OCI-LY3 (cell line): ENCODE data around the gene FFAR3.

ENCODE experiments used
- H2AFZ ChIP-seq: fragments of 200-600, 300-600 bp; shearing (Covaris generic); 2 replicates; pipeline ENCODE4 v1.6.0; 2014; ENCODE audit warnings: antibody characterized with exemption, low read depth, low read length
- H3K27ac ChIP-seq: fragments of 200-600, 300-600 bp; sonication (generic); 2 replicates; pipeline ENCODE4 v1.5.1; 2014; ENCODE audit warnings: mild to moderate bottlenecking, low read length, moderate library complexity, mixed read lengths
- H3K27me3 ChIP-seq: fragments of 200-600, 300-600 bp; sonication (generic); 2 replicates; pipeline ENCODE4 v1.6.1; 2014; ENCODE audit warnings: low read depth, low read length, mixed read lengths
- H3K36me3 ChIP-seq: fragments of 200-600, 300-600 bp; sonication (generic); replicated peaks from 2 replicates; pipeline ENCODE3; 2014; ENCODE audit warnings: low read depth, low read length, mixed read lengths
- H3K4me1 ChIP-seq: fragments of 300-600, 200-600 bp; sonication (generic); 2 replicates; pipeline ENCODE4 v1.6.1; 2014; ENCODE audit warnings: low read length, mixed read lengths
- H3K4me2 ChIP-seq: fragments of 200-600, 300-600 bp; sonication (generic); 2 replicates; pipeline ENCODE4 v1.6.1; 2014; ENCODE audit warnings: low read length, mixed read lengths
- H3K4me3 ChIP-seq: fragments of 300-600, 200-600 bp; sonication (generic); 2 replicates; pipeline ENCODE4 v1.5.1; 2014; ENCODE audit warnings: antibody characterized with exemption, mild to moderate bottlenecking, low read length, moderate library complexity
- H3K79me2 ChIP-seq: fragments of 300-600, 200-600 bp; shearing (Covaris generic); 2 replicates; pipeline ENCODE4 v1.6.1; 2014; ENCODE audit warnings: mild to moderate bottlenecking, low read length, mixed read lengths
- H3K9ac ChIP-seq: fragments of 300-600, 200-600 bp; shearing (Covaris generic); 2 replicates; pipeline ENCODE4 v1.6.0; 2014; ENCODE audit warnings: mild to moderate bottlenecking, low read length, moderate library complexity
- H3K9me3 ChIP-seq: fragments of 200-600, 300-600 bp; shearing (Covaris generic); 2 replicates; pipeline ENCODE4 v1.6.1; 2014; ENCODE audit warnings: low read length, mixed read lengths; ENCODE audit not compliant: insufficient read depth
- H4K20me1 ChIP-seq: fragments of 200-600, 300-600 bp; sonication (generic); 2 replicates; pipeline ENCODE4 v1.6.1; 2016; ENCODE audit warnings: low read length, mixed read lengths; ENCODE audit not compliant: insufficient read depth
- EZH2phosphoT487 ChIP-seq: fragments of 200-600 bp; shearing (Covaris generic); IDR thresholded peaks from 2 replicates; pipeline ENCODE4 v1.6.1; 2018; ENCODE audit warnings: antibody characterized with exemption, mixed run types, low read depth
- TF ChIP-seq, protein P1 (sequence below): fragments of 200-600, 300-600 bp; sonication (generic); IDR thresholded peaks from 2 replicates; pipeline ENCODE4 v1.5.1; 2014; ENCODE audit warnings: antibody characterized with exemption, low read length, low read depth

Gene FFAR3

DNA sequence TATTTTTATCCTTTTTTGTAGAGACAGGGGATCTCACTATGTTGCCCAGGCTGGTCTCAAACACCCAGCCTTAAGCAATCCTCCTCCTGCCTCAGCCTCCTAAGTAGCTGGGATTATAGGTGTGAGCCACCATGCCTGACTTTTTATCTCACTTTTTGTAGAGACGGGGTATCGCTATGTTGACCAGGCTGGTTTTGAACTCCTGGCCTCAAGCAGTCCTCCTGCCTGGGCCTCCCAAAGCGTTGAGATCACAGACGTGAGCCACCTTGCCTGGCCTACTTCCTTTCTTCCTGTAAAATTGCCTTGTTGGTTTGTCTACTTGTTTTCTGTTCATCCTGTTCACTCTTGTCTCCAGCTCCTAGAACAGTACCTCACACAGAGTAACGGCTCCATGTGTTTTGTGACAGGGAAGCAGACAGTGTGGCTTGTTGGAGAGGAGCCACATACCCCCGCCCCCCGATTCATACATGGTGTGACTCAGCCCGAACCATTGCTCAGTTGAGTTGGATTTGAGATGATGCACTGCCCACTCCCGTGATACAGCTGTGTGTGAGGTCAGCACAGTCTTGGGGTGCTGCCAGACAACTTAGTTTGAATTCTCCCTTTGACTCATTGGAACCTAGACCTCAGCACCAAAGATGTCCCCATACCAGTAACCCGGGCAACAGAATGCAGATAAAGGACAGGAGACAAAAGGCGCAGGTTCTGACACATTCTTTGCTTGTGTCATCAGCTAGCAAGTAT, 46.8 kb downstream of the FFAR3 start:
- no peak overlapping the region for H2AFZ ChIP-seq
- no peaks in the 10 kb centered on the region for H3K9me3 ChIP-seq
- no peak overlapping the region for H3K9ac ChIP-seq
- H3K36me3 ChIP-seq, result no peaks in the 10 kb centered on the region
- H3K79me2 ChIP-seq, result no peaks in the 10 kb centered on the region
- peaks cover 13% of the 10 kb centered on the region for H3K4me1 ChIP-seq
- H4K20me1 ChIP-seq, result no peaks in the 10 kb centered on the region
- H3K27ac ChIP-seq, result no peak overlapping the region
- TF ChIP-seq EZH2phosphoT487, result no peak
- TF ChIP-seq, protein P1, sequence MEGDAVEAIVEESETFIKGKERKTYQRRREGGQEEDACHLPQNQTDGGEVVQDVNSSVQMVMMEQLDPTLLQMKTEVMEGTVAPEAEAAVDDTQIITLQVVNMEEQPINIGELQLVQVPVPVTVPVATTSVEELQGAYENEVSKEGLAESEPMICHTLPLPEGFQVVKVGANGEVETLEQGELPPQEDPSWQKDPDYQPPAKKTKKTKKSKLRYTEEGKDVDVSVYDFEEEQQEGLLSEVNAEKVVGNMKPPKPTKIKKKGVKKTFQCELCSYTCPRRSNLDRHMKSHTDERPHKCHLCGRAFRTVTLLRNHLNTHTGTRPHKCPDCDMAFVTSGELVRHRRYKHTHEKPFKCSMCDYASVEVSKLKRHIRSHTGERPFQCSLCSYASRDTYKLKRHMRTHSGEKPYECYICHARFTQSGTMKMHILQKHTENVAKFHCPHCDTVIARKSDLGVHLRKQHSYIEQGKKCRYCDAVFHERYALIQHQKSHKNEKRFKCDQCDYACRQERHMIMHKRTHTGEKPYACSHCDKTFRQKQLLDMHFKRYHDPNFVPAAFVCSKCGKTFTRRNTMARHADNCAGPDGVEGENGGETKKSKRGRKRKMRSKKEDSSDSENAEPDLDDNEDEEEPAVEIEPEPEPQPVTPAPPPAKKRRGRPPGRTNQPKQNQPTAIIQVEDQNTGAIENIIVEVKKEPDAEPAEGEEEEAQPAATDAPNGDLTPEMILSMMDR, result no peak
- no peak overlapping the region for H3K4me3 ChIP-seq
- no peak overlapping the region for H3K4me2 ChIP-seq
- H3K27me3 ChIP-seq, result peaks cover 40% of the 10 kb centered on the region

DNA sequence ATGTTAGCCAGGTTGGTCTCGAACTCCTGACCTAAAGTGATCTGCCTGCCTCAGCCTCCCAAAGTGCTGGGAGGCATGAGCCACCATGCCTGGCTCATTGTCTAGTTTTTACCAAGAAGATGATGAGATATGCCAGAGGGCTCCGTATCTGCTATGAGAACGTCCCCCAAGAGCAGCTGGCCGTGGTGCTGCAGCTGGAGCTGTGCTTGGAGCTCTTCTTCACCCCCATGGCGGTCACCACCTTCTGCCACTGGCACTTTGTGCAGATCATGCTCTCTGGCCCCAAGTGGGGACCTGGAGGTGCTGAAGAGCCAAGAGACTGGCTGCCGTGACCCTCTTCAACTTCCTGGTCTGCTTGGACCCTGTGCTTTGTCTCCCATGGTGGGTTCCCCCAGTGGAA, 49.4 kb downstream of the FFAR3 start:
- no peak overlapping the region for H3K4me3 ChIP-seq
- H3K27ac ChIP-seq, result no peak overlapping the region
- H3K36me3 ChIP-seq, result no peaks in the 10 kb centered on the region
- H3K4me1 ChIP-seq, result peaks cover 13% of the 10 kb centered on the region
- no peaks in the 10 kb centered on the region for H3K79me2 ChIP-seq
- H3K9ac ChIP-seq, result no peak overlapping the region
- no peak overlapping the region for H2AFZ ChIP-seq
- TF ChIP-seq, protein P1, result no peak
- no peak for TF ChIP-seq EZH2phosphoT487
- H3K4me2 ChIP-seq, result no peak overlapping the region
- no peaks in the 10 kb centered on the region for H3K9me3 ChIP-seq
- H3K27me3 ChIP-seq, result peaks cover 50% of the 10 kb centered on the region
- no peaks in the 10 kb centered on the region for H4K20me1 ChIP-seq

DNA sequence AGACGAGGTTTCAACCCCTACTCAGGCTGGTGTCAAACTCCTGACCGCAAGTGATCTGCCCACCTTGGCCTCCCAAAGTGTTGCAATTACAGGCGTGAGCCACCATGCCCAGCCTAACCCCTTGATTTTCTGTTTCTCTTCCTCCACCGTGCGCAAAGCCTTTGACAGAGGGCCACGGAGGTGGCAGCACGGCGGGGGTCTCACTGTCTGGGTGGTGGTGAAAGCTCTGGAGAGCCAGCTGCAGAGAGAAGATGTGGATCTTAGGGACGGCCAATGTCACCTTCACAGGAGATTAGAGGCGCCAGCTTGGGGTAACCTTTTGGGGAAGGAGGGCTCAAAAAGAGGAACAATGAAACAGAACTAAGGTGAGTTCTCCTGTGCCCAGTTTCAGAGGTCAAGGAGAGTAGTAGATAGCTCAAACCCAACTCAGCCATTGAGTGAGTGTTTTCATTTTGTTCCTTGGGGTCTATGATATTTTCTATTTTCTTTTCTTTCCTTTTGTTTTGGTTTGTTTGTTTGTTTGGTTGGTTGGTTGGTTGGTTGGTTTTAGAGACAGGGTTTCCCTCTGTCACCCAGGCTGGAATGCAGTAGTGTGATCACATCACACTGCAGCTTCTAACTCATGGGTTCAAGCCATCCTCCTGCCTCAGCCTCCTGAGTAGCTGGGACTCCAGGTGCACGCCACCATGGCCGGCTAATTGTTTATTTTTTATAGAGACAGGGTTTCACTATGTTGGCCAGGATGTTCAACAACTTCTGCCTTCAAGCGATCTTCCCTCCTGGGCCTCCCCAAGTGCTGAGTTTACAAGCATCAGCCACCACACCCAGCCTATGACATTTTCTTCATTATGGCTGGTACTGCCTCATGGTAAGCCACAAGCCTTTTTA, 50.3 kb downstream of the FFAR3 start:
- no peak for TF ChIP-seq EZH2phosphoT487
- TF ChIP-seq, protein P1, result no peak

DNA sequence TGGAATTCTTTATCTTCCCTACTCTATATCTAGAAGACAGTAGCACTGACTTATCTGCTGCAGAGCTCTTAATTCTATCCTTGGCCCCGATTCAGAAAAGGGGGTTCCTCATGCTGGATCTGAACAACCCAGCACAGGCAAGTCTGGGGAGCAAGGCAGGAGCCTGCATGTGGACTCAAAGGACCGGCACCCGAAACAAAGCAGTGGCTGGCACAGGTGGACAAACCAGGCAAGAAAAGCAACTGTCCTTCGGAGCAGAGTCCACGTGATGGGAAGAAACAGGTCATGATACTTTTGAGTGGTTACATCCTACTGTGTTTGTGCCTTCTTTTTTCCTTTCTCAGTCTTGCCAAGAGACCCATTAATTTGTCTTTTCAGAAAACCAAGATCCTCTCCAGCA, 50.9 kb downstream of the FFAR3 start:
- peaks cover 63% of the 10 kb centered on the region for H3K27me3 ChIP-seq
- H3K27ac ChIP-seq, result no peak overlapping the region
- no peak overlapping the region for H2AFZ ChIP-seq
- H3K9ac ChIP-seq, result no peak overlapping the region
- no peaks in the 10 kb centered on the region for H3K9me3 ChIP-seq
- no peak overlapping the region for H3K4me2 ChIP-seq
- H3K4me3 ChIP-seq, result no peak overlapping the region
- H3K4me1 ChIP-seq, result peaks cover 13% of the 10 kb centered on the region
- H3K79me2 ChIP-seq, result no peaks in the 10 kb centered on the region
- H4K20me1 ChIP-seq, result no peaks in the 10 kb centered on the region
- H3K36me3 ChIP-seq, result no peaks in the 10 kb centered on the region
- TF ChIP-seq, protein P1, result no peak
- no peak for TF ChIP-seq EZH2phosphoT487

More for the DNA sequence above, 50.3 kb downstream of the FFAR3 start:
- Histone ChIP-seq H3K27me3 (peaks cover 57% of the 10 kb centered on the region), H3K9ac (no peak overlapping the region), H3K4me3 (no peak overlapping the region), H3K9me3 (no peaks in the 10 kb centered on the region), H3K4me1 (peaks cover 13% of the 10 kb centered on the region), H3K36me3 (no peaks in the 10 kb centered on the region), H3K79me2 (no peaks in the 10 kb centered on the region), H4K20me1 (no peaks in the 10 kb centered on the region), H3K4me2 (peak overlapping the region; percentile 41), H3K27ac (no peak overlapping the region), H2AFZ (no peak overlapping the region)
